Urothelium cell line (cell line): Measurements from ENCODE around the gene HDAC4.
A peak's percentile ranks its signal among the peaks of the same experiment; 100 is the strongest.

Source experiments
- DNase-seq: peaks from one replicate; pipeline ENCODE4 v3.0.0; 2011; ENCODE audit warnings: low spot score, mixed read lengths
- FAIRE-seq: peaks from 2 replicates; lab custom pipeline; 2011; peaks lifted over from hg19 to GRCh38; lab: Jason Lieb, UNC

The HDAC4 gene

DNA sequence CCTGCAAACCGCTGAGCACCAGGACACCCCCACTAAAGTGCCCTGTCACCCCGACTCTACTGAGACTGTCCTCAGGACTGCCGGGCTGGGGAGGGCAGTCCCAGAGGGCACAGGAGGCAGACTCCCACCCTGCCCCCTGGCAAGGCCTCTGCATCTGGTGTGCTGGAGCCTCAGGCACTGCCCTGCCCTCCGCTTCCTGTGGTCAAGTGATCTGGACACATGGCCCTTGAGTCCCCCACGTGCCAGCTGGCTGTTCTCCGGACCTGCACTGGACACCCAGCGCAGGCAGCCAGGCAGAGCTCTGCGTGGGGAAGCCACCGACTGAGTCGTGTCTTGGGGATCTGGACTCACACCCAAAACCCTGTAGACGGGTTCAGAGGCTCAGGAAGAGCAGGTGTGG, 335.3 kb downstream of the HDAC4 start:
- no peak for FAIRE-seq
- DNase-seq, result no peak

GRCh38 chr2:239064891-239065290, 335.9 kb downstream of the HDAC4 start:
- FAIRE-seq (no peak), DNase-seq (no peak)

- FAIRE-seq, result no peak
Observed at GRCh38 chr2:239064253-239064652, 336.6 kb downstream of the HDAC4 start.

DNA sequence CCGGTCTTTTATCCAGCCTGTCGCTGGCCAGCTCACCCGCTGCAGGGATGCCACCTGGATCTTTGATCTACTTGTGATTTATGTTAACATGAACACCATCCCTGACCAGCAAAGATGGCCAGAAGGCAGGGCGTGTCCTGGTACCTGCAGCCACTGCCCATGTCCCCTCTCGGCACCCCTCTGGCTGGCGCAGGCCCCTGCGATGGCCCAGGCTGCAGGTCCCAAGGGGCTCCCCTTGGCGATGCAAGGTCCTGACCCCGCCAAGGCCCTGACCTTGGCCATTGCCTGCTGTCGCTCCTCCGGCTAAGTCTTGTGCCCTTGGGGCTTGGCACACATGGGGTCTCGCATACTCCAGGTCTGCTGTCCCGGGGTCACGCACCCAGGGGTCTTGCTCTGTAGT, 338.1 kb downstream of the HDAC4 start:
- no peak for FAIRE-seq
- DNase-seq, result no peak

More at GRCh38 chr2:239064253-239064652, 336.6 kb downstream of the HDAC4 start:
- no peak for DNase-seq

- DNase-seq, result no peak
- no peak for FAIRE-seq
Observed at GRCh38 chr2:239061824-239062570, 338.8 kb downstream of the HDAC4 start.

- FAIRE-seq (peak; percentile 89), DNase-seq (no peak)
Observed at GRCh38 chr2:239061121-239061666, 339.6 kb downstream of the HDAC4 start.

- FAIRE-seq (no peak), DNase-seq (no peak)
Observed at GRCh38 chr2:239060676-239061075, 340.1 kb downstream of the HDAC4 start.

DNA sequence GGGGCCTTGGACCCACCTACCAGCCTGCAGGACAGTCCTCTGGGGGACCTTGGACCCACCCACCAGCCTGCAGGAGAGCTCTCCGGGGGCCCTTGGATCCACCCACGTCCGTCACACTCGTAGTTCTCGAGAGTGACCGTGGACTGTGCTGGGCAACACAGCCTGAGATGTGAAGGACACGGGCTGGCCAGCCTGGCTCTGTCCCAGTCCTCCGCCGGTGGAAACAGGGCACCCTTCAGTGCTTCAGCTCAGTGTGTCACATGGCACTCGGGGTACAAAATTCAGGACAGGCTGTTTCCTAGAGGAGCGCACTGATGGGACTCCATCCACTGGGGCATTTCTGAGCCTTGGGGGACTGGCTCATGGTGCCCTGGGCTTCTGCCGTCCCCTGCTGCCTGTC, 341.0 kb downstream of the HDAC4 start:
- FAIRE-seq (no peak), DNase-seq (no peak)

DNA sequence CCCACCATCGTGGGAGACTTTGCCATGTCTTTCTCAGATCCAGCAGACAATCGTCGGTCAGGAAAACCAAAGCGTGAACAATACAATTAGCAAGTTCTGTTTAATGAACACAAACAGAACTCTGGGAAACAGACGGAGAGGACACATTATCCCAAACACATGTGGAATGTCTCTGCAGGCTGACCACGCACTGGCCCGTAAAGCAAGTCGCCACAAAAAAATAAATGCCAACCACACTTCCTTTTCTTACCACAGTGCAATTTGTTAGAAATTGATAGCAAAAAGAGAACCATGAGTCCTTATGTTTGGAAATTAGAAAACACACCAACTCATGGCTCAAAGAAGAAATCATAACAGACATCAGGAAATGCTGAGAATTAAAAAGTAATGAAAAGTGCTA, 342.1 kb downstream of the HDAC4 start:
- DNase-seq, result no peak

GRCh38 chr2:239057533-239057932, 343.3 kb downstream of the HDAC4 start:
- FAIRE-seq, result no peak
- no peak for DNase-seq

More for the DNA sequence above, 342.1 kb downstream of the HDAC4 start:
- no peak for FAIRE-seq

- DNase-seq, result no peak
- FAIRE-seq, result no peak
Observed at GRCh38 chr2:239056611-239057010, 344.2 kb downstream of the HDAC4 start.

GRCh38 chr2:239055756-239056493, 344.9 kb downstream of the HDAC4 start:
- FAIRE-seq (no peak), DNase-seq (no peak)

DNA sequence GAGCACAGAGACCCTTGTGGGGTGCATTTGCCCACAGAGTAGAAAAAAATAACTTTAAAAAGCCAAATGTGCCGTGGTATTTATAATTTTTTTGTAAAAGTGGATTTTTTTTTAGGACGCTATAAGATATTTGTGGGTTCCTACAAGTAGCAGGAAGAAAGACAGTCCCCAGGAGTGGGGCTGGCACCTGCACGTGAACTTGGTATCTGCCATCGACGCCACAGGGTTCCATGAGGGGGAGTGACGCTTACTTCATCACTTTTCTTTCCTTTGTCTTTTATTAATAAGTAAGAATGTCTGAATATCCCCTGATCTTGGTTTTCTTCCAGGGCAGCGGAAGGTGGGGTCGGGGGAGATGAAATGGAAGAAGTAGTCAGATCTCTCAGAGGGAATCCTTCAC, 345.9 kb downstream of the HDAC4 start:
- FAIRE-seq, result no peak
- DNase-seq, result no peak

DNA sequence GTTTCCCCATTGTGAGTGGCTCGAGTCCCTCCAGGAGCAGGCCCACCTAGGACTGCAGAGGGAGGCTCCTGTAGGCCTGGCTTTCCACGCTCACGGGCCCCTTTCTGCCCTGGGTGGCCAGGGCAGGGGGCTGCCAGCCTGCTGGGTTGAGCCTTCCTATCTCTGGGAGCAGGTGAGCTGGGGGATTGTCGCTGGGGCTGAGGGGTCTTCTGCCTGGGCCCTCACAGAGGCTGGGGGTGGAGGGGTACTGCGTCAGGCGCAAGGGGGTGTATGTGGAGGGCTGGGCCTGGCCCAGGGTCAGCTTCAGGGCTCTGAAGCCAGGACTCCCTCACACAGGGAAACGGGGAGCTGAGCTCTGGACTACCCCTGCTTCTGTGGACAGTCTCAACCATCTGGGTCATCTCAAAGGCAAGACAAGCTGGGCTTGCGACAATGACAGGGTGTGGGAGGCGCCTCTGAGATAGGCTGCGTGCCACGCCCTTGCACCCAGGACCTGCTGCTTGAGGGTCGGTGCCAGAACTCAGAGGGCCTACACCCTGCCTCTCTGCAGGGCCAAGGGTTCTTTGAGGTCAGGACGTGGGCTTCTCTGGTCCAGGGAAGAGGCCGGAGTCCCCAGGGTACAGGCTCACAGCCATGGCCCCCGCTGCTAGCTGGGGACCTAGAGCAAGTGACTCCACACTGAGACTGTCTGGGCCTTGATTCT, 346.9 kb downstream of the HDAC4 start:
- DNase-seq (no peak), FAIRE-seq (no peak)

DNA sequence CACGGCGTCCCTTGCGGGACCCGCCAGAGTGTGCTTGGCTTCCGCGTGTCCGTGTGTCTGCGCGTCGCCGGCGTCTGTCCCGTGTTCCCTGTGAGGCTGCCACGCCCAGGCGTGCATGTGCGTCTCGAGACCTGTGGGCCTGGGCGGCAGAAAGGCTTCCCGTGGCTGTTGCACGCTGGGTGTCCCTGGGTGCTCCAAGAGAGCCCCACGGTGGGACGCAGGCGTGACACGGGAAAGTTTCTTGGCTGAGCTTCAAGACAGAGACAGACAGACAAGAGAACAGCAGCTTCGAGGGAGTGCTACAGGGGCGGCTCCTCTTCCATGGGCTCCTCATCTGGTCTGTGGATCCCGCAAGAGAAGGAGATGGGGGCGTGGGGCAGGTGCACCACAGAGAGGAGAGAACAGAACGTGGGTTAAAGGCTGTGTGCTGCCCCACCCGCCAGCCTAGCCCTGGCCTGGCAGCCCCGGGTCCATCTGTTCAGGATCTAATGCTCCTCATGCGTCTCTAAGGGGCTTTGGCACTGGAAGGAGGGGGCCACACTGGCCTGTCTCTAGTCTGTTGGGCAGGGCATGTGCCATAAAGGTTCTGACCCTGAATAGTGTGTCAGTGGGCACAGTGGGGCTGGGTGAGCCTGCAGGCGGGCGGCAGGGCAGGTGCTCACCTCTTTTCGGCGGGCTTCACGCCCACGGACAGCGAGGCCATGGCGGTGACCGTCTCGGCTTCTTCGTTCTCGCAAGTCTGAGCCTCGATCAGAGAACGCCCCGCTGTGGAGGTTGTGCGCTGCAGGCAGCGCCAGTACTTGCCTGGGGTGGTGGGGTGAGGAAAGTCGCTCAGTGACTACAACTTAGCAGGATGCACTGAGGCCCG, 347.8 kb downstream of the HDAC4 start:
- FAIRE-seq, result no peak
- no peak for DNase-seq

DNA sequence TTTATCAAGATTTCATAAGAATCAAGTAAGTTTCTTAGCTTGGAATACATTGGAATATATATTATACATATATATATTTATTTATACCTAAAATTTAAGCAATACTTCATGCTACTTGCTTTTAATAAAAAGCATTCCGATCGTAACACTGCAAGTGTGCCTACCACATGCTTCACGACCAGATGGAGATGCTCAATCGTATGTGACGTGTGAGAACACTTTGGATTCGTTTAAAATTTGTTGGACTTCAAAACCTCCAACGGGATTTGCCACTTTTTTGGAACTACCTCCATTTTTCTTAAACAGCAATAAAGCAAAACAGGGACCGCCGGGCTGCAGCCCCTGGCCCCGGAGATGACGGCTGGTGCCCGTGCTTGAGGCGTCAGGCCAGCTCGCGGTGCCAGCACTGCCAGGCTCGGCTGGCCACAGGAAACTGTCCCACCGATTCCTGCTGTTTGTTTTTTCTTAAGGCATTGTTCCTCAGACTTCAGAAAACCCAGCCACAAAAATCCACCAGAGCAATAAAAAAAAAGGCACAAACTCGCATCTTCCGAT, 348.9 kb downstream of the HDAC4 start:
- FAIRE-seq, result no peak
- no peak for DNase-seq

DNA sequence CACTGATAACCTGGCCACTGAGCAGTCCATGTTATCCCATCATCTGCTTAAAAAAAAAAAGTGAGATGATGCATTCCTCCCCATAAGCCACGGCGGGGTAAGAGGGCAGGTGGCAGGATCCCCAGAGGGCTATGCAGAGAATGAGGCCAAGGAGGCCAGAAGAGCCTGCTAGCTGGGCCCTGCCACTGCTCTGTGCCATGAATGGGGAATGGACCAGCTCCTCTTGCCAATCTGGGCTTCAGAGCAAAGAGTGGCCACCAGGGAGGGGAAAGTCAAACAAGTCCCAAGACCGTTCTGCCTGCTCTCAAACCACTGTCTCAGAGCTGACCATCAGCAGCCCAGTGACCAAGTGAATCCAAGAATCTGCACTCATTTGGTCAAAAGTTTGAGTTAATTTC, 350.6 kb downstream of the HDAC4 start:
- no peak for DNase-seq
- no peak for FAIRE-seq

GRCh38 chr2:239049421-239050251, 351.2 kb downstream of the HDAC4 start:
- DNase-seq (no peak), FAIRE-seq (no peak)

GRCh38 chr2:239048736-239049135, 352.1 kb downstream of the HDAC4 start:
- no peak for DNase-seq
- FAIRE-seq, result no peak
